OCI-LY3 (cell line): Measurements from ENCODE around the gene SCN9A.

Experiments used
- H2AFZ ChIP-seq: fragments of 200-600, 300-600 bp; shearing (Covaris generic); 2 replicates; pipeline ENCODE4 v1.6.0; 2014; ENCODE audit warnings: antibody characterized with exemption, low read depth, low read length
- H3K27ac ChIP-seq: fragments of 200-600, 300-600 bp; sonication (generic); 2 replicates; pipeline ENCODE4 v1.5.1; 2014; ENCODE audit warnings: mild to moderate bottlenecking, low read length, moderate library complexity, mixed read lengths
- H3K27me3 ChIP-seq: fragments of 200-600, 300-600 bp; sonication (generic); 2 replicates; pipeline ENCODE4 v1.6.1; 2014; ENCODE audit warnings: low read depth, low read length, mixed read lengths
- H3K36me3 ChIP-seq: fragments of 200-600, 300-600 bp; sonication (generic); replicated peaks from 2 replicates; pipeline ENCODE3; 2014; ENCODE audit warnings: low read depth, low read length, mixed read lengths
- H3K4me1 ChIP-seq: fragments of 300-600, 200-600 bp; sonication (generic); 2 replicates; pipeline ENCODE4 v1.6.1; 2014; ENCODE audit warnings: low read length, mixed read lengths
- H3K4me2 ChIP-seq: fragments of 200-600, 300-600 bp; sonication (generic); 2 replicates; pipeline ENCODE4 v1.6.1; 2014; ENCODE audit warnings: low read length, mixed read lengths
- H3K4me3 ChIP-seq: fragments of 300-600, 200-600 bp; sonication (generic); 2 replicates; pipeline ENCODE4 v1.5.1; 2014; ENCODE audit warnings: antibody characterized with exemption, mild to moderate bottlenecking, low read length, moderate library complexity
- H3K79me2 ChIP-seq: fragments of 300-600, 200-600 bp; shearing (Covaris generic); 2 replicates; pipeline ENCODE4 v1.6.1; 2014; ENCODE audit warnings: mild to moderate bottlenecking, low read length, mixed read lengths
- H3K9ac ChIP-seq: fragments of 300-600, 200-600 bp; shearing (Covaris generic); 2 replicates; pipeline ENCODE4 v1.6.0; 2014; ENCODE audit warnings: mild to moderate bottlenecking, low read length, moderate library complexity
- H3K9me3 ChIP-seq: fragments of 200-600, 300-600 bp; shearing (Covaris generic); 2 replicates; pipeline ENCODE4 v1.6.1; 2014; ENCODE audit warnings: low read length, mixed read lengths; ENCODE audit not compliant: insufficient read depth
- H4K20me1 ChIP-seq: fragments of 200-600, 300-600 bp; sonication (generic); 2 replicates; pipeline ENCODE4 v1.6.1; 2016; ENCODE audit warnings: low read length, mixed read lengths; ENCODE audit not compliant: insufficient read depth
- EZH2phosphoT487 ChIP-seq: fragments of 200-600 bp; shearing (Covaris generic); IDR thresholded peaks from 2 replicates; pipeline ENCODE4 v1.6.1; 2018; ENCODE audit warnings: antibody characterized with exemption, mixed run types, low read depth
- TF ChIP-seq, protein P1 (sequence below): fragments of 200-600, 300-600 bp; sonication (generic); IDR thresholded peaks from 2 replicates; pipeline ENCODE4 v1.5.1; 2014; ENCODE audit warnings: antibody characterized with exemption, low read length, low read depth

Gene SCN9A

DNA sequence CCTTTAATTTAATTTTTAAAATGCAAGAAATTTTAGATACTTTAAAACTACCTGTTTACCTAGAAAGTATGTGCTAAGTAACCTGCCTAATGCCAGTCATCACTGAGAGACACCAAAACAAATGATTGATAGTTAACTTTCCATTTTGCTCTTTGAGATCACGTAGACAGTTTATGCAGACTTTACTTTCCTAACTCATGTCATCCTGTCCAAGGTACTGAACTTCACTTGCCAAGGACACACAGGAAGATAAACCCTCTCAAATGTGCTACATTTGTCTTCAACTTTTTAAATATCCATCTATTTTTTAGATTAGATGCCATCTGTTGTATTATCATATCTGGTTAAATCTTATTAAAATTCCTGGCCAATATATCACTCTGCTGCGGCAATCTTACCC lies 227.9 kb downstream of the SCN9A start:
- Histone ChIP-seq H3K79me2 (no peaks in the 10 kb centered on the region), H3K9me3 (no peaks in the 10 kb centered on the region), H4K20me1 (no peaks in the 10 kb centered on the region), H3K9ac (no peak overlapping the region), H3K27me3 (no peaks in the 10 kb centered on the region), H3K4me3 (no peak overlapping the region), H3K4me2 (no peak overlapping the region), H2AFZ (no peak overlapping the region), H3K36me3 (no peaks in the 10 kb centered on the region), H3K4me1 (no peaks in the 10 kb centered on the region), H3K27ac (no peak overlapping the region)
- TF ChIP-seq, protein P1, sequence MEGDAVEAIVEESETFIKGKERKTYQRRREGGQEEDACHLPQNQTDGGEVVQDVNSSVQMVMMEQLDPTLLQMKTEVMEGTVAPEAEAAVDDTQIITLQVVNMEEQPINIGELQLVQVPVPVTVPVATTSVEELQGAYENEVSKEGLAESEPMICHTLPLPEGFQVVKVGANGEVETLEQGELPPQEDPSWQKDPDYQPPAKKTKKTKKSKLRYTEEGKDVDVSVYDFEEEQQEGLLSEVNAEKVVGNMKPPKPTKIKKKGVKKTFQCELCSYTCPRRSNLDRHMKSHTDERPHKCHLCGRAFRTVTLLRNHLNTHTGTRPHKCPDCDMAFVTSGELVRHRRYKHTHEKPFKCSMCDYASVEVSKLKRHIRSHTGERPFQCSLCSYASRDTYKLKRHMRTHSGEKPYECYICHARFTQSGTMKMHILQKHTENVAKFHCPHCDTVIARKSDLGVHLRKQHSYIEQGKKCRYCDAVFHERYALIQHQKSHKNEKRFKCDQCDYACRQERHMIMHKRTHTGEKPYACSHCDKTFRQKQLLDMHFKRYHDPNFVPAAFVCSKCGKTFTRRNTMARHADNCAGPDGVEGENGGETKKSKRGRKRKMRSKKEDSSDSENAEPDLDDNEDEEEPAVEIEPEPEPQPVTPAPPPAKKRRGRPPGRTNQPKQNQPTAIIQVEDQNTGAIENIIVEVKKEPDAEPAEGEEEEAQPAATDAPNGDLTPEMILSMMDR = no peak
- TF ChIP-seq EZH2phosphoT487 = no peak
